ENCODE data around the gene CCDC38. TPM values are rescaled to one million over a fixed set of nuclear protein-coding genes. Genes with fewer than 3 reads are reported as not detected.

The CCDC38 gene
- total RNA-seq, 2 donors from 2014 or later = 0.10 TPM; not detected in 1

- no peaks in the 10 kb centered on the region for H3K4me1 Mint-ChIP-seq
- no peaks in the 10 kb centered on the region for H3K36me3 Mint-ChIP-seq (ENCODE audit: low read depth)
- ATAC-seq (no peak), DNase-seq (no peak)
- H3K9me3 ChIP-seq (ENCODE audit: control insufficient read depth, low read length, poor library complexity, severe bottlenecking) = no peaks in the 10 kb centered on the region
- no peaks in the 10 kb centered on the region for H3K27me3 Mint-ChIP-seq
- H3K27ac Mint-ChIP-seq = no peak overlapping the region
- H3K4me3 Mint-ChIP-seq = no peak overlapping the region
Observed at GRCh38 chr12:95951515-95951914, 9.1 kb upstream of the CCDC38 start.

GRCh38 chr12:95949477-95950206 lies 7.2 kb upstream of the CCDC38 start:
- H3K36me3 Mint-ChIP-seq (ENCODE audit: low read depth) = no peaks in the 10 kb centered on the region

GRCh38 chr12:95944108-95944704 lies 1.8 kb upstream of the CCDC38 start:
- Mint-ChIP-seq H3K27ac (peak overlapping the region; percentile 87), H3K4me1 (peaks cover 12% of the 10 kb centered on the region)

More at GRCh38 chr12:95949477-95950206, 7.2 kb upstream of the CCDC38 start:
- H3K27me3 Mint-ChIP-seq = no peaks in the 10 kb centered on the region
- H3K9me3 ChIP-seq (ENCODE audit: control insufficient read depth, low read length, poor library complexity, severe bottlenecking) = no peaks in the 10 kb centered on the region
- ATAC-seq (no peak), DNase-seq (no peak)
- peaks cover 2% of the 10 kb centered on the region for H3K4me1 Mint-ChIP-seq
- H3K27ac Mint-ChIP-seq = no peak overlapping the region
- no peak overlapping the region for H3K4me3 Mint-ChIP-seq

GRCh38 chr12:95943330-95943842 lies 972 bp upstream of the CCDC38 start, which contains the start of gene AMDHD1:
Gene AMDHD1, plus strand, starts transcription at chr12:95943331. Its CDS starts 68 bp downstream, at chr12:95943399.
- peaks cover 12% of the 10 kb centered on the region for H3K4me1 Mint-ChIP-seq
- DNase-seq (peak; percentile 36 to 51 (median 48)), ATAC-seq (peak; percentile 75)
- H3K4me3 Mint-ChIP-seq = peak within 1 kb of the TSS; percentile 98
- H3K27ac Mint-ChIP-seq = peak within 1 kb of the TSS; percentile 87
- H3K9me3 ChIP-seq (ENCODE audit: control insufficient read depth, low read length, poor library complexity, severe bottlenecking) = no peaks in the 10 kb centered on the region
- H3K36me3 Mint-ChIP-seq (ENCODE audit: low read depth) = peaks cover 3% of the 10 kb centered on the region
- H3K27me3 Mint-ChIP-seq = no peaks in the 10 kb centered on the region

More at GRCh38 chr12:95944108-95944704, 1.8 kb upstream of the CCDC38 start:
- no peaks in the 10 kb centered on the region for H3K27me3 Mint-ChIP-seq
- ATAC-seq = no peak
- peaks cover 3% of the 10 kb centered on the region for H3K36me3 Mint-ChIP-seq (ENCODE audit: low read depth)
- H3K4me3 Mint-ChIP-seq = peak overlapping the region; percentile 98
- no peak for DNase-seq
- H3K9me3 ChIP-seq (ENCODE audit: control insufficient read depth, low read length, poor library complexity, severe bottlenecking) = no peaks in the 10 kb centered on the region

- no peak for ATAC-seq
- Mint-ChIP-seq H3K4me1 (peaks cover 12% of the 10 kb centered on the region), H3K27me3 (no peaks in the 10 kb centered on the region), H3K36me3 (ENCODE audit: low read depth) (peaks cover 3% of the 10 kb centered on the region), H3K27ac (peak overlapping the region; percentile 87), H3K4me3 (peak overlapping the region; percentile 98)
- DNase-seq = no peak
- H3K9me3 ChIP-seq (ENCODE audit: control insufficient read depth, low read length, poor library complexity, severe bottlenecking) = no peaks in the 10 kb centered on the region
Observed at GRCh38 chr12:95942101-95942523, 302 bp downstream of the CCDC38 start.

GRCh38 chr12:95940514-95940913 lies 1.9 kb downstream of the CCDC38 start:
- no peak for ATAC-seq

GRCh38 chr12:95922231-95922630 lies 20.2 kb downstream of the CCDC38 start:
- H3K4me1 Mint-ChIP-seq = no peaks in the 10 kb centered on the region
- H3K27me3 Mint-ChIP-seq = no peaks in the 10 kb centered on the region
- no peaks in the 10 kb centered on the region for H3K9me3 ChIP-seq (ENCODE audit: control insufficient read depth, low read length, poor library complexity, severe bottlenecking)
- H3K4me3 Mint-ChIP-seq = no peak overlapping the region
- no peak for ATAC-seq
- no peaks in the 10 kb centered on the region for H3K36me3 Mint-ChIP-seq (ENCODE audit: low read depth)
- DNase-seq = no peak
- no peak overlapping the region for H3K27ac Mint-ChIP-seq

More at GRCh38 chr12:95940514-95940913, 1.9 kb downstream of the CCDC38 start:
- no peaks in the 10 kb centered on the region for H3K27me3 Mint-ChIP-seq
- no peak overlapping the region for H3K4me3 Mint-ChIP-seq
- H3K27ac Mint-ChIP-seq = peak overlapping the region; percentile 29
- no peaks in the 10 kb centered on the region for H3K9me3 ChIP-seq (ENCODE audit: control insufficient read depth, low read length, poor library complexity, severe bottlenecking)
- H3K36me3 Mint-ChIP-seq (ENCODE audit: low read depth) = peaks cover 3% of the 10 kb centered on the region
- no peak for DNase-seq
- peaks cover 12% of the 10 kb centered on the region for H3K4me1 Mint-ChIP-seq

GRCh38 chr12:95919110-95919509 lies 23.3 kb downstream of the CCDC38 start:
- H3K27me3 Mint-ChIP-seq = peaks cover 5% of the 10 kb centered on the region
- no peaks in the 10 kb centered on the region for H3K9me3 ChIP-seq (ENCODE audit: control insufficient read depth, low read length, poor library complexity, severe bottlenecking)
- no peaks in the 10 kb centered on the region for H3K4me1 Mint-ChIP-seq
- no peaks in the 10 kb centered on the region for H3K36me3 Mint-ChIP-seq (ENCODE audit: low read depth)
- ATAC-seq = no peak
- H3K4me3 Mint-ChIP-seq = no peak overlapping the region
- H3K27ac Mint-ChIP-seq = no peak overlapping the region
- DNase-seq = no peak

GRCh38 chr12:95918194-95918993 lies 24.0 kb downstream of the CCDC38 start:
- H3K36me3 Mint-ChIP-seq (ENCODE audit: low read depth) = no peaks in the 10 kb centered on the region
- no peak overlapping the region for H3K4me3 Mint-ChIP-seq
- H3K9me3 ChIP-seq (ENCODE audit: control insufficient read depth, low read length, poor library complexity, severe bottlenecking) = no peaks in the 10 kb centered on the region
- H3K27me3 Mint-ChIP-seq = peaks cover 6% of the 10 kb centered on the region
- ATAC-seq = peak; percentile 96
- H3K27ac Mint-ChIP-seq = no peak overlapping the region
- H3K4me1 Mint-ChIP-seq = no peaks in the 10 kb centered on the region
- DNase-seq = peak in 1 of 3 donors; percentile 9

- peaks cover 3% of the 10 kb centered on the region for H3K36me3 Mint-ChIP-seq (ENCODE audit: low read depth)
- no peaks in the 10 kb centered on the region for H3K9me3 ChIP-seq (ENCODE audit: control insufficient read depth, low read length, poor library complexity, severe bottlenecking)
- ATAC-seq = no peak
- H3K27ac Mint-ChIP-seq = no peak overlapping the region
- H3K4me1 Mint-ChIP-seq = no peaks in the 10 kb centered on the region
- H3K4me3 Mint-ChIP-seq = no peak overlapping the region
- DNase-seq = no peak
- H3K27me3 Mint-ChIP-seq = peaks cover 18% of the 10 kb centered on the region
Observed at GRCh38 chr12:95909871-95910270, 32.5 kb downstream of the CCDC38 start.

GRCh38 chr12:95908573-95908972 lies 33.8 kb downstream of the CCDC38 start:
- ATAC-seq (no peak), DNase-seq (no peak)
- Mint-ChIP-seq H3K27me3 (peaks cover 22% of the 10 kb centered on the region), H3K36me3 (ENCODE audit: low read depth) (peaks cover 3% of the 10 kb centered on the region), H3K27ac (no peak overlapping the region), H3K4me3 (no peak overlapping the region), H3K4me1 (no peaks in the 10 kb centered on the region)
- no peaks in the 10 kb centered on the region for H3K9me3 ChIP-seq (ENCODE audit: control insufficient read depth, low read length, poor library complexity, severe bottlenecking)

- Mint-ChIP-seq H3K4me3 (no peak overlapping the region), H3K27ac (no peak overlapping the region)
- no peak for DNase-seq
Observed at GRCh38 chr12:95898081-95898480, 44.3 kb downstream of the CCDC38 start.

GRCh38 chr12:95896846-95897245 lies 45.6 kb downstream of the CCDC38 start:
- no peaks in the 10 kb centered on the region for H3K36me3 Mint-ChIP-seq (ENCODE audit: low read depth)
- H3K4me3 Mint-ChIP-seq = no peak overlapping the region
- no peaks in the 10 kb centered on the region for H3K4me1 Mint-ChIP-seq
- H3K27ac Mint-ChIP-seq = no peak overlapping the region
- H3K9me3 ChIP-seq (ENCODE audit: control insufficient read depth, low read length, poor library complexity, severe bottlenecking) = no peaks in the 10 kb centered on the region
- ATAC-seq (no peak), DNase-seq (no peak)
- H3K27me3 Mint-ChIP-seq = peaks cover 10% of the 10 kb centered on the region

More at GRCh38 chr12:95898081-95898480, 44.3 kb downstream of the CCDC38 start:
- H3K9me3 ChIP-seq (ENCODE audit: control insufficient read depth, low read length, poor library complexity, severe bottlenecking) = no peaks in the 10 kb centered on the region
- Mint-ChIP-seq H3K27me3 (peaks cover 10% of the 10 kb centered on the region), H3K4me1 (no peaks in the 10 kb centered on the region), H3K36me3 (ENCODE audit: low read depth) (no peaks in the 10 kb centered on the region)
- no peak for ATAC-seq

Measured in T-helper 17 cell (primary cell).